B cell (primary cell): Measurements from ENCODE around the gene F13B.

Experiments used
- CTCF ChIP-seq: fragments of 200-600 bp; IDR thresholded peaks from one replicate; pipeline ENCODE4 v1.8.0; 2022; ENCODE audit warnings: antibody characterized with exemption, mild to moderate bottlenecking
- EZH2 ChIP-seq: IDR thresholded peaks from 2 replicates; pipeline ENCODE4 v1.6.1; 2012; ENCODE audit warnings: borderline replicate concordance, low read depth, mild to moderate bottlenecking, moderate library complexity, low read length; ENCODE audit not compliant: insufficient read depth, poor library complexity, severe bottlenecking

GRCh38 chr1:197076585-197076984 is 9.5 kb upstream of the F13B start:
- TF ChIP-seq CTCF: no peak
- no peak for TF ChIP-seq EZH2
